Measurements from ENCODE around the gene SYN1.

SYN1 gene

GRCh38 chrX:47596256-47596655 is 23.4 kb downstream of the SYN1 start:
- no peak for DNase-seq
- Mint-ChIP-seq H3K4me3 (no peak overlapping the region), H3K9me3 (peaks cover 14% of the 10 kb centered on the region), H3K27ac (peak overlapping the region; percentile 87), H3K27me3 (peaks cover 4% of the 10 kb centered on the region), H3K36me3 (peaks cover 14% of the 10 kb centered on the region), H3K4me1 (peaks cover 16% of the 10 kb centered on the region)
- CTCF ChIA-PET, result interaction anchor here (1.0 kb wide), 1 partner anchor 56 kb away, joined by 3 read pairs; no protein-coding TSS in a partner anchor

DNA sequence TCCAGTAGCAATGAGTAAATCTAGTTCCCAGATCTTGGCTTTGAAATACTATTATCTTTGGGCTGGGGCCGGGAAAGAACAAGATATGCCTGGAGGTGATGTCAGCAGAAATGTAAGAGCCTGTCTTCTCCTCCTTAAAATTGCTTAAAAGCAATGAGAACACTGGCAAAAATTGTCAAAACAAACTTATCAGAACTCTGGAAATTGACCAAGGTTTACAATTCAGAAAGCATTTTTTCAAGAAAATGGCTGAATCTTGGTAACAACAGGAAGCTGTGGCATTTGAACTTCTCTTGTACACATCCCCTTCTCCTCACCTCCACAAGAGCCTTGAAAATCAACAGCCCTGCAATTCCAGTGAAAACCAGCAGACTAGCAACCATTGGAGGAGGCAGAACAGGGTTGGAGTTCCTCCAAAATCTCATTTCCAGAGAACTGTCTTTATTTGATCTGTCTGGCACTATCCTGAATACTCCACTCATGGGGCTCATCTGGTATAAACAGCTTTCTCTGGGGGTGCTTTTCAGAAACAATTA is 23.9 kb downstream of the SYN1 start:
- Mint-ChIP-seq H3K9me3 (peaks cover 14% of the 10 kb centered on the region), H3K36me3 (peaks cover 14% of the 10 kb centered on the region), H3K27ac (peak overlapping the region; percentile 87), H3K4me3 (no peak overlapping the region), H3K4me1 (peaks cover 16% of the 10 kb centered on the region), H3K27me3 (peaks cover 4% of the 10 kb centered on the region)
- no peak for DNase-seq
- CTCF ChIA-PET, result interaction anchor here (1.0 kb wide), 1 partner anchor 55 kb away, joined by 3 read pairs; no protein-coding TSS in a partner anchor

- no peak for DNase-seq
Observed at GRCh38 chrX:47593522-47593921, 26.1 kb downstream of the SYN1 start.

GRCh38 chrX:47590984-47591383 is 28.7 kb downstream of the SYN1 start:
- CTCF ChIA-PET, result no interaction called here
- peaks cover 7% of the 10 kb centered on the region for H3K4me1 Mint-ChIP-seq
- DNase-seq, result no peak
- peaks cover 9% of the 10 kb centered on the region for H3K36me3 Mint-ChIP-seq
- no peak overlapping the region for H3K4me3 Mint-ChIP-seq
- H3K27me3 Mint-ChIP-seq, result no peaks in the 10 kb centered on the region
- H3K9me3 Mint-ChIP-seq, result no peaks in the 10 kb centered on the region
- H3K27ac Mint-ChIP-seq, result no peak overlapping the region

More at GRCh38 chrX:47593522-47593921, 26.1 kb downstream of the SYN1 start:
- Mint-ChIP-seq H3K27ac (no peak overlapping the region), H3K9me3 (peaks cover 11% of the 10 kb centered on the region), H3K4me1 (peaks cover 16% of the 10 kb centered on the region), H3K36me3 (peaks cover 14% of the 10 kb centered on the region), H3K27me3 (no peaks in the 10 kb centered on the region), H3K4me3 (no peak overlapping the region)
- CTCF ChIA-PET, result no interaction called here

- no peak for DNase-seq
- H3K27ac Mint-ChIP-seq, result no peak overlapping the region
- H3K36me3 Mint-ChIP-seq, result peaks cover 21% of the 10 kb centered on the region
- CTCF ChIA-PET, result no interaction called here
- H3K9me3 Mint-ChIP-seq, result no peaks in the 10 kb centered on the region
- peaks cover 10% of the 10 kb centered on the region for H3K4me1 Mint-ChIP-seq
- no peaks in the 10 kb centered on the region for H3K27me3 Mint-ChIP-seq
- no peak overlapping the region for H3K4me3 Mint-ChIP-seq
Observed at GRCh38 chrX:47587906-47588735, 31.5 kb downstream of the SYN1 start.

- Mint-ChIP-seq H3K4me3 (no peak overlapping the region), H3K9me3 (no peaks in the 10 kb centered on the region), H3K4me1 (peaks cover 13% of the 10 kb centered on the region), H3K27me3 (no peaks in the 10 kb centered on the region), H3K36me3 (peaks cover 22% of the 10 kb centered on the region), H3K27ac (no peak overlapping the region)
- no peak for DNase-seq
- CTCF ChIA-PET, result no interaction called here
Observed at GRCh38 chrX:47587091-47587891, 32.4 kb downstream of the SYN1 start.

DNA sequence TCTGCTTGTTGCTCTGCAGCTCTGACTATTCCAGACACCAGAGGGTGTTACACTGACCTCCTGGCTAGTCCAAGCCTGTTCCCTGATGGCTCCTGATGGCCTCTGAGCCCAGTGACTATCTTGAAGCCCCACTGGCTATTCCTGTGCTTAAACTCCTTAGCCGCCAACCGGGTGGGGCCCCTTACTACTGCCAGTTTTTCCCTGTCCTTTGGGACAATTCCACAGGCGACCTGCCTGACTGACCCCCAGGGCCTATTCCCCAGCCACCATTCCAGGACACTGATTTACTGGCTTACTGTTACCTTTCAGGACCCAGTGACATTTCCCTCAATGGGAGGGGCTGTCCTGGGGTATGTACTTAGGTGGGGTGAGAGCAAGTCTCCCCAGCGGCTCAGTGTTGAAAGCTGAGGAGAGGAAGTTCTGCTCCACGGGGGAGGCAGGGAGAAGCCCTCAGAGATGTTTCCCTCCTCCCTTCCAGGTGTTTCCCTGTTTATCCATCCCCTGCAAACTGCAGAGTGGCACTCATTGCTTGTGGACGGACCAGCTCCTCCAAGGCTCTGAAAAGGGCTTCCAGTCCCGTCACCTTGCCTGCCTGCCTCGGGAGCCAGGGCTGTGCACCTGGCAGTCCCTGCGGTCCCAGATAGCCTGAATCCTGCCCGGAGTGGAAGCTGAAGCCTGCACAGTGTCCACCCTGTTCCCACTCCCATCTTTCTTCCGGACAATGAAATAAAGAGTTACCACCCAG is 33.4 kb downstream of the SYN1 start:
- Mint-ChIP-seq H3K9me3 (no peaks in the 10 kb centered on the region), H3K4me1 (peaks cover 23% of the 10 kb centered on the region), H3K27me3 (no peaks in the 10 kb centered on the region), H3K27ac (no peak overlapping the region), H3K4me3 (no peak overlapping the region), H3K36me3 (peaks cover 22% of the 10 kb centered on the region)
- CTCF ChIA-PET, result no interaction called here
- no peak for DNase-seq

GRCh38 chrX:47585273-47585672 is 34.4 kb downstream of the SYN1 start:
- CTCF ChIA-PET, result no interaction called here
- DNase-seq, result no peak
- Mint-ChIP-seq H3K4me1 (peaks cover 26% of the 10 kb centered on the region), H3K36me3 (peaks cover 22% of the 10 kb centered on the region), H3K4me3 (no peak overlapping the region), H3K27ac (no peak overlapping the region), H3K27me3 (no peaks in the 10 kb centered on the region), H3K9me3 (no peaks in the 10 kb centered on the region)

GRCh38 chrX:47584714-47585113 is 34.9 kb downstream of the SYN1 start:
- Mint-ChIP-seq H3K27me3 (no peaks in the 10 kb centered on the region), H3K4me1 (peaks cover 26% of the 10 kb centered on the region), H3K27ac (no peak overlapping the region), H3K9me3 (no peaks in the 10 kb centered on the region), H3K4me3 (no peak overlapping the region), H3K36me3 (peaks cover 22% of the 10 kb centered on the region)
- no peak for DNase-seq
- CTCF ChIA-PET, result no interaction called here

DNA sequence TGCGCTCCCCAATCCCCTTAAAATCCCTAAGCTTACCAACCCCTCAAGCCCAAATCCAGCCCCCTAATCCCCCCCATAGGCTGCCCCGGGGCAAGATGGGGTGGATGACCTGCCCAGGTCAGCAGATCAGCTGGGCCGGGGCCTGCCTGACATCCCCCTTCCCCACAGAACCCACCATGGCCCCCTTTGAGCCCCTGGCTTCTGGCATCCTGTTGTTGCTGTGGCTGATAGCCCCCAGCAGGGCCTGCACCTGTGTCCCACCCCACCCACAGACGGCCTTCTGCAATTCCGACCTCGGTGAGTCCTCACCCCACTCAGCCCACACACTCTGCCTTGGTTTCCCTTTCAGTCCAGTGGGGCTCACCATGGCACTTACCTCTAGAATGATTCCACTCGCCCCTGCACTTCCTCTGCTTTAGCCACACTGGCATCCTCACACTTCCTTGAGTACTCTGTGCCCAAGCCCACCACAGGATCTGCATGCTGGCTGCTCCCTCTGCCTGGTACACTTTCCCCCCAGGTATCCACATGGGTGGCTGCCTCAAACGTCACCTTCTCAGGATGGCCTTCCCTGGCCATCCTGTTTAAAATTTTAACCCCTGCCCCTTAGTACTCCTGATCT is 36.3 kb downstream of the SYN1 start:
- CTCF ChIA-PET, result no interaction called here

GRCh38 chrX:47581731-47582647 is 37.7 kb downstream of the SYN1 start, which contains the start of gene TIMP1:
TIMP1 (plus strand) TSS chrX:47582436; CDS start chrX:47583416, 980 bp downstream.
- Mint-ChIP-seq H3K36me3 (peaks cover 22% of the 10 kb centered on the region), H3K9me3 (no peaks in the 10 kb centered on the region), H3K4me1 (peaks cover 32% of the 10 kb centered on the region), H3K27ac (peak within 1 kb of the TSS; percentile 79), H3K4me3 (peak within 1 kb of the TSS; percentile 76), H3K27me3 (no peaks in the 10 kb centered on the region)
- peak; percentile 89 for DNase-seq
- CTCF ChIA-PET, result interaction anchor here (1.2 kb wide), 1 partner anchor 460 kb away, joined by 3 read pairs; no protein-coding TSS in a partner anchor

More for the DNA sequence above, 36.3 kb downstream of the SYN1 start:
- Mint-ChIP-seq H3K9me3 (no peaks in the 10 kb centered on the region), H3K27me3 (no peaks in the 10 kb centered on the region), H3K4me3 (peak overlapping the region; percentile 63), H3K4me1 (peaks cover 29% of the 10 kb centered on the region), H3K36me3 (peaks cover 22% of the 10 kb centered on the region), H3K27ac (peak overlapping the region; percentile 8)
- no peak for DNase-seq

DNA sequence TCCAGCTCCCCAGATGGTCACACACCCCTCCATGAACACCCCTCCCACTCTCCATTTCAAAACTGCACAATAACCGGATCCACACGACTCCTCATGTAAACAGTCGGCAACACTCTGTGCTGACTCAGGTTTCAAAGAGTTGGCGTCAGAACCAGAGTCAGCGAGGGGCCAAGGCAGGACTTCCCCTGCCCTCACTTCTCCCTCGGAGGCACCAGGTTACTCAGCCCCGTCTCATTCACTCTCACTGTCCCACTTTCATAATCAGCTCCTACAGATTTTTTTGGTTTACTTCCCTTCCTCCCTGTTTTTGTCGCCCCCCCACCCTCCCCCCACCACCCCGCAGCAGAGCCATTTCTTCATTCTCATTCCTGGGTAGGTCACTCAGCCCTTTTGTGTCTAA is 40.1 kb downstream of the SYN1 start:
- DNase-seq, result no peak
- no peak overlapping the region for H3K4me3 Mint-ChIP-seq
- CTCF ChIA-PET, result interaction anchor here (1.1 to 1.2 kb wide), 2 partner anchors 49 to 173 kb away, joined by 3 to 4 read pairs; no protein-coding TSS in a partner anchor
- H3K9me3 Mint-ChIP-seq, result no peaks in the 10 kb centered on the region
- peaks cover 34% of the 10 kb centered on the region for H3K4me1 Mint-ChIP-seq
- no peaks in the 10 kb centered on the region for H3K27me3 Mint-ChIP-seq
- peaks cover 9% of the 10 kb centered on the region for H3K36me3 Mint-ChIP-seq
- no peak overlapping the region for H3K27ac Mint-ChIP-seq
